HG02610 (cell line): Measurements from ENCODE around the gene TENT4A.

Source experiments
- ATAC-seq: cut with Tn5 transposase; IDR thresholded peaks from one replicate; pipeline ENCODE4 v1.9.1; 2021; ENCODE audit warnings: mild to moderate bottlenecking, moderate library complexity; ENCODE audit not compliant: unreplicated experiment

Gene TENT4A

GRCh38 chr5:6716629-6717149, 3.5 kb downstream of the TENT4A start:
- ATAC-seq, result no peak

- no peak for ATAC-seq
These were observed 4.0 kb downstream of the TENT4A start for GRCh38 chr5:6717247-6717646.

DNA sequence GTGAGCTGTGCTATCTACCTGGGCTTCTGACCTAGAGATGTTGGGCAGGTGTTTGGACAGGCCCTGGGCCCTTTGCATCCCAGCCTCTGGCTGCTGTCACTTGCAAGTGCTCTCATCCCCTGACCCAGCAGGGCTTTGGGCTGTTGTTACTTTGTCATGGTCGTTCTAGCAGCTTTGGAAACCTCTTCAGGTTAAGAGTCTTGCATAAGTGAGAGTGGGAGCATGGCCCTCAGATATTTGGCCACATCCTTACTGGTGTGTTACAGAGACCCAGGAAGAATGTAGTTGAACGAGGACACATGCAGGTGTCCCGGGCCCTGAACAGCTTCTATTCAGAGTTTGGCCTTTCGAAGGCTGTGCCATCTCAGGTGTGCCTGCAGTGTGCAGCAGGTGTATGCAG, 4.5 kb downstream of the TENT4A start:
- no peak for ATAC-seq

- ATAC-seq, result no peak
These were observed 5.0 kb downstream of the TENT4A start for GRCh38 chr5:6718161-6718681.

GRCh38 chr5:6718718-6719117, 5.5 kb downstream of the TENT4A start:
- ATAC-seq, result no peak

DNA sequence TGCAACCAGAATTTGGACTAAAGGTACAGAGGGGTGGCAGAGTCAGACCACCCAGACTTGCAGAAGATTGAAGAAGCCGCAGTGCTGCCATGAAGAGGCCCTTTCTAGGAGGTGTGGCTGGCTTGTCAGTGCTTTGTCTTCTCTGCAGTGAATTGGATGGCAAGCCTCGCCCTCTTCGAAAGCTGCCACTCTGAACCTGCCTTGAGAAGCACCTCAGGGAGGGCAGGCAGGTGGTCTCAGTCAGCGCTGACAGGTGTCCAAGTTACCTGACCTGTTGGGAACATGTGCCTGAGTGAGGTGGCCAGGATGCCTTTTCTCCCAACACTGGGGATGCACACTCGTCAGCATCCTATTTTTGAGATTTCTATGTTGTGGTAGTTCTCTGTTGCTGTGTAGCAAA, 6.2 kb downstream of the TENT4A start:
- no peak for ATAC-seq

DNA sequence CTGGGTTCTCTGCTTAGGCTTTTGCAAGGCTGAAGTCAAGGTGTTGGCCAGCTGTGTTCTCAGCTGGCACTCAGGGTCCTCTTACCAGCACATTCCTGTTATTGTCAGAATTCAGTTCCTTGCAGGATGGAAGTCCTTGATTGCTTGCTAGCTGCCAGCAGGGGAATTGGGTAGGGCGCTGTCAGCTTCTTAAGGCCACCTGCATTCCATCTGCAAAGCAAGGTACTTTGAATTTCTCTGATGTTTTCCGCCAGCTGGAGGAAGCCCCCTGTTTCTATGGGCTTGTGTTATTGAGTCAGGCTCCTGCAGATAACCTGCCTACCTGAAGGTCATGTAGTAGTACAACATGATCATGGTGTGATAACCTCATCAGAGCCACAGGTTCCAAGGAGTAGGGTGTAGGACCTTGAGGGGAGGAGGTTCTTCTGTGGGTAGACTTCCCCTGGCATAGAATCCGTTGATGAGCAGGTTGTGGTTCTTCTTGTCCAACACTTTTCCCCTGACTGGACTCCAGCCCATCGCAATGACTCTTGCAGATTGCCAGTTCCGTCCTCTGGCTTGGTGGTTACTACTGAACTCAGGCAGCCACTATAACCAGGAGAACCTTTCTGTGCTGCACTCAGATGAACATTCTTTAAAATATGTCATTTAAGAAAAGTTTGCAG, 6.8 kb downstream of the TENT4A start:
- no peak for ATAC-seq

- ATAC-seq, result no peak
These were observed 7.3 kb downstream of the TENT4A start for GRCh38 chr5:6720561-6720921.

DNA sequence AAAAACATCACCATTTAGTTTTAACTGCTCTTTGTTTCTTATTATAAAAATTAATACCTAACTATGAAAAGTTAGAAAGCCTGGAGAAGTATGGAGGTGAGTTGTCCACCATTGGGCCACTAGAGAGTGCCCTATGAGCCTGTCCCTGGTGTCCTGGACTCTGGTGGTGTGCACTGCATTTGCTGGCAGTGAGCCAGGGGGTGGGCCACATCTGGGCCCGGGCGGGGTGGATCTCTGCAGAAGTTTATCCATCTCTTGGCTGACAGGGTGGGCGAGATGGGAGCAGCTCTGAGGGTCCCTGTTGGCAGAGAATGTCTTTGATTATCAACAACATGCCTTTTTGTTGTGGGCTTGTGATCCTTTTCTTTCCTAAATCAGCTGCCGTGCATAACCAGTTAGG, 8.2 kb downstream of the TENT4A start:
- ATAC-seq, result no peak

DNA sequence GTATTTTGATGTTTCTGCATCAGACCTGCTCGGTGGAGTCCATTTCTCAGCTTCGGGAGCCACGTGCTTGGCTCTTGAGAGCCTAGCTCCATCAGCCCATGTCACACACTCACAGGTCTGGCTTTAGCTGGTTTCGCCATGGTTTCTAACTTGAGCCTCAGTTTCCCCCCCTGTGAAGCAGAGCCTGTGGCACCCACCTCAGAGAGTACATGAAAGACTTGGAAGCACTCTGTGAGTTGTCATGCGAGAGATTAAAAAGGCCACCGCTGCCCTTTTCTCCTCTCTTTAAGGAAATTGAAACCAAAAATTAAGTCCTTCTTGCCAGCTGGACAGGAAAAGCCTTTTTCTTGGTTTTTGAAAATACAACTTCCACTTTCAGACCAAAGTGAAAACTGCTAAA, 8.8 kb downstream of the TENT4A start:
- no peak for ATAC-seq

DNA sequence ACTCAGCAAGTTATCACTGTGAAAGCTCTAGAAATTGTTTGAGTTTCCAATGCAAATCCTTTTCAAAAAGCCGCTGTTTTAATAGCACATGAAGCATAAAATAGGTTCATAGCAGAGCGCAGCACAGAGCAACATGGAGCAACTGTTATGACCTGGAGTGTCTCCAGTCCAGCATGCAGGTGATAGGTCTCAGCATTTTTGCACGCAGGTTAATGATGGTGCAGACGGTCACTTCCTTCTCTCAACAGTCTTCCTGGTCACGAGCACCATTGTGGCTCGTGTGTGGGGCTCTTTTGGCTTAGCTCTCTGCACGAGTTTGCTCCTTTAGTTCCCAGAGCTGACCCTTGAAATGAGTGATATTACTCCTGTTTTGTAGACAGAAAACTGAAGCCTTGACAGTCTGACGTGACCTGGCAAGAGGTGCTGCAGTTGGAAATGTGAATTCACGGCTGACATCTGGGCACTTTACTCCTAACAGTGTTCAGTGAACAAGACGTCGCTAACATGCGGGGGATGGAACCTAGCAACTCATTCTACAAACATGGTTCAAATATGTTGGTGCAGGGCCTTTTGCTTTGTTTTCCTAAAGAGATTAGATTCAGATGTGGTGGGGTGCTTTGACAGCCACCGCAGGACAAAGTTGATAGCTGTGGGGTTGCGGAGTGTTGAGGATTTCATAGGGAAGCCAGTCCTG, 10.0 kb downstream of the TENT4A start:
- no peak for ATAC-seq

GRCh38 chr5:6723816-6724300, 10.6 kb downstream of the TENT4A start:
- ATAC-seq, result no peak

GRCh38 chr5:6724321-6724929, 11.2 kb downstream of the TENT4A start:
- ATAC-seq, result no peak

DNA sequence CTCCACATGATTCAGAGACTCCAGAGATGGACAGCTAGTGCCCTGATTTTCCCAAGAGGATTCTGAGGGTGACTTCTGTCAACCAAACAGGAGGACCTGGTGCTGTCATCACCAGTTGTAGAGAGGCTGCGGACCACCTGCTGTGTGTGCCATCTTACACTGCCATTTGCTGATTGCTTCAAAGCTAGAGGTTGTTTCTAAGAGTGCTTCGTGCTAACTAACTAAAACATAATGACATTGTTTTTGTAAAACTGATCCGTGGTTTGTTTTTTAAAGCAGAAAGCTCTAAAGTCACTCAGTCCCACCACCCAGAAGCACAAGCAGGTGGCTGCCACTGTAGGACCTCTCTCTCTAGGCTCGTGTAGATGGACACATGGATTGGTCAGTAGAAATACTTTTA, 12.2 kb downstream of the TENT4A start:
- no peak for ATAC-seq

- no peak for ATAC-seq
These were observed 12.8 kb downstream of the TENT4A start for GRCh38 chr5:6726006-6726405.

- ATAC-seq, result no peak
These were observed 14.0 kb downstream of the TENT4A start for GRCh38 chr5:6727231-6727630.

GRCh38 chr5:6728011-6728794, 15.0 kb downstream of the TENT4A start:
- ATAC-seq, result peak; percentile 77

DNA sequence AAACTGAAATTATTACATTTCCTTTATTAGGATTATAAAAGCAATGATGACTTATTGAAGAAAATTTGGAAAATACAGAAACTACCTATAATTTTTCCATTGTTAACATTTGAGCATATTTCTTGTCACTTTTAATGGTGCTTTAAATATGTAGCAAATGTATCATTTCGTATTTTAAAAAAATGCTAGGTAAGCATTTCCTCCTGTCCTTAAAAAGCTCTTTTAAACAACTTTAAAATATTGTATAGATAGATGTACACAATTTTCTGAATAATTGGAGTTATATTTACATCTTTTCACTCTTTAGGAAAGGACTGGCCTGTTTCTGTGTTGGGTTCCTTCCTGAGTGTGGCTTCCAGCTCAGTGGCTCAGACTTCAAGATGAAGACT, 15.6 kb downstream of the TENT4A start:
- no peak for ATAC-seq

- ATAC-seq, result peak; percentile 43
These were observed 16.4 kb downstream of the TENT4A start for GRCh38 chr5:6729386-6730310.

DNA sequence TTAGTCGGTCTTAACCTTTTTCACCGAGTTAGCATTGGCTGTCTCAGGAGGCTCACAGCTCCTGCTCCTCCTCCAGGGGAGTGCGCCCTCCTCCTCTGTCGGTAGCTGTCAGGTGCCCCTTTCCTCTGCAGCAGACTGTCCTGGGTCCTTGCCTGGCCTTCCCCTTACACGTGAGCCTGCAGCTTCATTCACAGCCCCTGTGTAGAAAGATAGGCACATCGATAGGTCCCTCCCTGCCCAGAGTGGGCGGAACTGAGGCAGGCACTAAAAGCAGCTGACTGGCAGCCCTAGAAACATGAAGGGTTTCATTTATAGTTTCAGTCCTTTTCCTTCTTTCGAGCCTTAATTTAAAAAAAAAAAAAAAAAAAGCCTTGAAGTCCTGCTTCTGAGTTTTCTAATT, 17.2 kb downstream of the TENT4A start:
- ATAC-seq, result no peak
